K562 (cell line): ENCODE measurements around the gene VPS13C. TPM values are rescaled to one million over a fixed set of nuclear protein-coding genes. Genes with fewer than 3 reads are reported as not detected.

Source experiments
- BRCA1 ChIP-seq, 2 experiments: fragments of 450-650 bp in 1 of 2; sonication (generic) in 1 of 2; formaldehyde crosslinking in 1 of 2; IDR thresholded peaks; 2 replicates each; pipeline versions ENCODE4 v1.5.0 to v1.6.1; 2017 to 2020; ENCODE audit warnings: mild to moderate bottlenecking in 1 of 2, missing genetic modification reagents in 1 of 2
- CXXC5 ChIP-seq: fragments of 250-450 bp; sonication (Bioruptor Pico); IDR thresholded peaks from 2 replicates; pipeline ENCODE4 v1.8.0; 2022; ENCODE audit warnings: inconsistent platforms, mild to moderate bottlenecking, moderate library complexity
- FIP1L1 ChIP-seq: fragments of 200-400 bp; formaldehyde crosslinking; IDR thresholded peaks from 2 replicates; pipeline ENCODE4 v1.6.1; 2018; ENCODE audit warnings: mild to moderate bottlenecking, low read depth, low read length; ENCODE audit not compliant: poor library complexity, severe bottlenecking
- HNRNPH1 ChIP-seq: fragments of 200-400 bp; formaldehyde crosslinking; optimal IDR thresholded peaks from 2 replicates; pipeline ENCODE3; 2017; ENCODE audit warnings: low read depth, mild to moderate bottlenecking, low read length, moderate library complexity
- HNRNPLL ChIP-seq: fragments of 200-400 bp; formaldehyde crosslinking; IDR thresholded peaks from 2 replicates; pipeline ENCODE4 v1.6.1; 2017; ENCODE audit warnings: low read length, low read depth, mild to moderate bottlenecking; ENCODE audit not compliant: poor library complexity, severe bottlenecking
- KDM1A ChIP-seq, 2 experiments: fragments of 450-650 bp; IDR thresholded peaks; 2 replicates each; pipeline ENCODE4 v1.6.1; 2016; ENCODE audit warnings: mild to moderate bottlenecking in 2 of 2
- NELFE ChIP-seq: IDR thresholded peaks from 2 replicates; pipeline ENCODE4 v1.6.1; 2011; ENCODE audit warnings: mild to moderate bottlenecking; ENCODE audit not compliant: insufficient read depth, insufficient read length
- POLR3A ChIP-seq: IDR thresholded peaks from 2 replicates; pipeline ENCODE4 v1.6.1; 2011; ENCODE audit warnings: borderline replicate concordance, mild to moderate bottlenecking, moderate library complexity; ENCODE audit not compliant: insufficient read length, insufficient read depth; ENCODE audit errors: extremely low read depth
- SOX6 ChIP-seq: fragments of 450-650 bp; IDR thresholded peaks from 2 replicates; pipeline ENCODE4 v1.6.1; 2014; ENCODE audit warnings: mild to moderate bottlenecking
- YY1 ChIP-seq, 3 experiments: IDR thresholded peaks; 2 replicates each; pipeline ENCODE4 v1.6.1; 2011; ENCODE audit warnings: low read length in 2 of 3, mild to moderate bottlenecking in 2 of 3, moderate library complexity in 2 of 3, borderline replicate concordance in 1 of 3, control low read depth in 1 of 3, low read depth in 1 of 3; ENCODE audit not compliant: insufficient read depth in 3 of 3, insufficient replicate concordance in 2 of 3, control insufficient read depth in 1 of 3, insufficient read length in 1 of 3; ENCODE audit errors: extremely low read depth in 1 of 3
- polyA plus RNA-seq, 8 experiments: library from polyadenylated mRNA; depleted of rRNA in 4 of 8; stranded (reverse) in 5 of 8; unstranded in 3 of 8; fragments of >200 nt; fragmentation: Nextera tagmentation in 2 of 8; fragmentation: Illumina TruSeq in 1 of 8; extraction: Ambion mirVana in 2 of 8; extraction: Trizol in 1 of 8; gene quantifications; 2 replicates each; pipeline versions ENCODE4 v1.2.1 to v1.2.3, GENCODE V29; 2011 to 2014; ENCODE audit warnings: inconsistent platforms in 1 of 8, missing spikeins in 1 of 8
- total RNA-seq, 7 experiments: library from RNA; depleted of rRNA in 6 of 7; stranded (reverse); fragments of >200 nt in 6 of 7; fragmentation: Illumina TruSeq in 2 of 7; extraction: Trizol in 2 of 7; gene quantifications; 2 replicates each; pipeline versions ENCODE4 v1.2.1 to v1.2.3, GENCODE V29; 2011 to 2021; ENCODE audit warnings: low replicate concordance in 1 of 7
- TF ChIP-seq, protein P1 (sequence below): sonication (generic); formaldehyde crosslinking; IDR thresholded peaks from 2 replicates; pipeline ENCODE4 v1.8.0; 2022; ENCODE audit warnings: mild to moderate bottlenecking, missing genetic modification reagents
- TF ChIP-seq, protein P2 (sequence below): fragments of 450-650 bp; IDR thresholded peaks from 2 replicates; pipeline ENCODE4 v1.6.1; 2016; ENCODE audit warnings: antibody characterized with exemption
- TF ChIP-seq, protein P3 (sequence below): fragments of 450-650 bp; IDR thresholded peaks from 2 replicates; pipeline ENCODE4 v1.7.1; 2018; ENCODE audit warnings: mild to moderate bottlenecking, low read depth; ENCODE audit not compliant: partially characterized antibody
- TF ChIP-seq, protein P4 (sequence below), 3 experiments: IDR thresholded peaks in 2 of 3; conservative IDR thresholded peaks in 1 of 3; 2 replicates each; pipeline ENCODE4 v1.5.1; 2011 to 2012; ENCODE audit warnings: low read length in 3 of 3, mild to moderate bottlenecking in 3 of 3, control low read depth in 2 of 3, improper control_type of control experiment in 1 of 3, inconsistent platforms in 1 of 3, low read depth in 1 of 3, mixed read lengths in 1 of 3, moderate library complexity in 1 of 3; ENCODE audit not compliant: insufficient read depth in 2 of 3

VPS13C gene
- total and polyA plus RNA-seq, 9 of the 15 experiments (the other 6 are each of a cell fraction or from before 2014, with no cell fraction given), result 5.2 to 32.3 (median 15.7) TPM

DNA sequence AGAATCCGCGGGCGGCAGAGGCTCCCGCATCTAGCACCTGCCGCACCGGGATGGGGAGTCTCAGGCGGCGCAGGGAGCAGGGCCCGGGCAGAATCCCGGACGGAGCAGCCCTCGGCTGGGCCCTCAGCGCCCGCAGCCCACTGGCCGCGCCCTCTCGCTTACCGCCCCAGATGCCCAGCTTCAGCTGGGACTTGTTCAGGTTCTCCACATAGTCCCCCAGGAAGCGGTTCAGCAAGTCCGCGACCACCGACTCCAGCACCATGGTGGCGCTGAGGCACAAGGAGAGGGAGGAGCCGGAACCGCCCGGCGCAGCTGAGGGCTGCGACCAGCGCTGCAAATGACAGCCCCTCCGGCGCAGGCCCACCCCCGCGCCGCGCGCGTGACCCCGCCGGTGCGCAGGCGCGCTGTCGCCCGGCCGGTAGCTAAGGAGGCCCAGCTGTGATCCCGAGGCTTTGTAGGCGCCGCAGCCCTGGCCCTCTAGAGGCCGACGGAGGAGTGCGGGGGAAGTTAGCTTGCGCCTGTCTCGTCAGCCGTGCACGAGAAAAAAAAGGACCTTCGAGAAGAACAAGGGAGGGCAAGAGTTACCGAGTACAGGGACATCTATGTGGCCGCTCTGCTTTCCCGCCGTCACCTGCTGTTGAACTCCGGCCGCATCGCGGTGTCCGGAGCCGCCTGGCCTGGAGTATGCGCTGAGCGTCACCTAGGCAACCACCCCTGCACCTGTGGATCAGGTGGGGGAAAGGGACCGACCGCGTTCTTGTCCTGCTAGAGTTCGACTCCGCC, at the start of gene VPS13C (continued):
- TF ChIP-seq, protein P1, sequence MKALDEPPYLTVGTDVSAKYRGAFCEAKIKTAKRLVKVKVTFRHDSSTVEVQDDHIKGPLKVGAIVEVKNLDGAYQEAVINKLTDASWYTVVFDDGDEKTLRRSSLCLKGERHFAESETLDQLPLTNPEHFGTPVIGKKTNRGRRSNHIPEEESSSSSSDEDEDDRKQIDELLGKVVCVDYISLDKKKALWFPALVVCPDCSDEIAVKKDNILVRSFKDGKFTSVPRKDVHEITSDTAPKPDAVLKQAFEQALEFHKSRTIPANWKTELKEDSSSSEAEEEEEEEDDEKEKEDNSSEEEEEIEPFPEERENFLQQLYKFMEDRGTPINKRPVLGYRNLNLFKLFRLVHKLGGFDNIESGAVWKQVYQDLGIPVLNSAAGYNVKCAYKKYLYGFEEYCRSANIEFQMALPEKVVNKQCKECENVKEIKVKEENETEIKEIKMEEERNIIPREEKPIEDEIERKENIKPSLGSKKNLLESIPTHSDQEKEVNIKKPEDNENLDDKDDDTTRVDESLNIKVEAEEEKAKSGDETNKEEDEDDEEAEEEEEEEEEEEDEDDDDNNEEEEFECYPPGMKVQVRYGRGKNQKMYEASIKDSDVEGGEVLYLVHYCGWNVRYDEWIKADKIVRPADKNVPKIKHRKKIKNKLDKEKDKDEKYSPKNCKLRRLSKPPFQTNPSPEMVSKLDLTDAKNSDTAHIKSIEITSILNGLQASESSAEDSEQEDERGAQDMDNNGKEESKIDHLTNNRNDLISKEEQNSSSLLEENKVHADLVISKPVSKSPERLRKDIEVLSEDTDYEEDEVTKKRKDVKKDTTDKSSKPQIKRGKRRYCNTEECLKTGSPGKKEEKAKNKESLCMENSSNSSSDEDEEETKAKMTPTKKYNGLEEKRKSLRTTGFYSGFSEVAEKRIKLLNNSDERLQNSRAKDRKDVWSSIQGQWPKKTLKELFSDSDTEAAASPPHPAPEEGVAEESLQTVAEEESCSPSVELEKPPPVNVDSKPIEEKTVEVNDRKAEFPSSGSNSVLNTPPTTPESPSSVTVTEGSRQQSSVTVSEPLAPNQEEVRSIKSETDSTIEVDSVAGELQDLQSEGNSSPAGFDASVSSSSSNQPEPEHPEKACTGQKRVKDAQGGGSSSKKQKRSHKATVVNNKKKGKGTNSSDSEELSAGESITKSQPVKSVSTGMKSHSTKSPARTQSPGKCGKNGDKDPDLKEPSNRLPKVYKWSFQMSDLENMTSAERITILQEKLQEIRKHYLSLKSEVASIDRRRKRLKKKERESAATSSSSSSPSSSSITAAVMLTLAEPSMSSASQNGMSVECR, result peak; percentile 58
- TF ChIP-seq, protein P2, sequence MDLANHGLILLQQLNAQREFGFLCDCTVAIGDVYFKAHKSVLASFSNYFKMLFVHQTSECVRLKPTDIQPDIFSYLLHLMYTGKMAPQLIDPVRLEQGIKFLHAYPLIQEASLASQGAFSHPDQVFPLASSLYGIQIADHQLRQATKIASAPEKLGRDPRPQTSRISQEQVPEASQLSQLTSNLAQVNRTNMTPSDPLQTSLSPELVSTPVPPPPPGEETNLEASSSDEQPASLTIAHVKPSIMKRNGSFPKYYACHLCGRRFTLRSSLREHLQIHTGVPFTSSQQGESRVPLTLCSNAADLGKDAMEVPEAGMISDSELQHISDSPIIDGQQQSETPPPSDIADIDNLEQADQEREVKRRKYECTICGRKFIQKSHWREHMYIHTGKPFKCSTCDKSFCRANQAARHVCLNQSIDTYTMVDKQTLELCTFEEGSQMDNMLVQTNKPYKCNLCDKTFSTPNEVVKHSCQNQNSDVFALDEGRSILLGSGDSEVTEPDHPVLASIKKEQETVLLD, result 0 out of 2 replicates have a peak, but pooled peaks have one; percentile 48
- TF ChIP-seq FIP1L1 (peak; percentile 88), SOX6 (peak; percentile 71), NELFE (no peak), CXXC5 (CRISPR knock-in tag) (peak; percentile 92), YY1 (IDR thresholded peaks at IDR 0.05; ENCODE audit: borderline replicate concordance in 1 of 3, control insufficient read depth in 1 of 3, extremely low read depth in 1 of 3, insufficient read depth in 3 of 3, insufficient read length in 1 of 3, insufficient replicate concordance in 2 of 3, low read depth in 1 of 3, low read length in 2 of 3) (peak in 1 of 3 experiments; percentile 32), POLR3A (no peak), HNRNPLL (peak; percentile 40), BRCA1 (IDR thresholded peaks at IDR 0.05) (no peak), BRCA1 (CRISPR knock-in tag; IDR thresholded peaks at IDR 0.05) (no peak), HNRNPH1 (no peak), KDM1A (IDR thresholded peaks at IDR 0.05) (0 out of 4 replicates have a peak, but pooled peaks of 1 of the 2 experiments have one; percentile 6)
- TF ChIP-seq, protein P3, sequence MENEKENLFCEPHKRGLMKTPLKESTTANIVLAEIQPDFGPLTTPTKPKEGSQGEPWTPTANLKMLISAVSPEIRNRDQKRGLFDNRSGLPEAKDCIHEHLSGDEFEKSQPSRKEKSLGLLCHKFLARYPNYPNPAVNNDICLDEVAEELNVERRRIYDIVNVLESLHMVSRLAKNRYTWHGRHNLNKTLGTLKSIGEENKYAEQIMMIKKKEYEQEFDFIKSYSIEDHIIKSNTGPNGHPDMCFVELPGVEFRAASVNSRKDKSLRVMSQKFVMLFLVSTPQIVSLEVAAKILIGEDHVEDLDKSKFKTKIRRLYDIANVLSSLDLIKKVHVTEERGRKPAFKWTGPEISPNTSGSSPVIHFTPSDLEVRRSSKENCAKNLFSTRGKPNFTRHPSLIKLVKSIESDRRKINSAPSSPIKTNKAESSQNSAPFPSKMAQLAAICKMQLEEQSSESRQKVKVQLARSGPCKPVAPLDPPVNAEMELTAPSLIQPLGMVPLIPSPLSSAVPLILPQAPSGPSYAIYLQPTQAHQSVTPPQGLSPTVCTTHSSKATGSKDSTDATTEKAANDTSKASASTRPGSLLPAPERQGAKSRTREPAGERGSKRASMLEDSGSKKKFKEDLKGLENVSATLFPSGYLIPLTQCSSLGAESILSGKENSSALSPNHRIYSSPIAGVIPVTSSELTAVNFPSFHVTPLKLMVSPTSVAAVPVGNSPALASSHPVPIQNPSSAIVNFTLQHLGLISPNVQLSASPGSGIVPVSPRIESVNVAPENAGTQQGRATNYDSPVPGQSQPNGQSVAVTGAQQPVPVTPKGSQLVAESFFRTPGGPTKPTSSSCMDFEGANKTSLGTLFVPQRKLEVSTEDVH, result peak; percentile 24
- TF ChIP-seq, protein P4, sequence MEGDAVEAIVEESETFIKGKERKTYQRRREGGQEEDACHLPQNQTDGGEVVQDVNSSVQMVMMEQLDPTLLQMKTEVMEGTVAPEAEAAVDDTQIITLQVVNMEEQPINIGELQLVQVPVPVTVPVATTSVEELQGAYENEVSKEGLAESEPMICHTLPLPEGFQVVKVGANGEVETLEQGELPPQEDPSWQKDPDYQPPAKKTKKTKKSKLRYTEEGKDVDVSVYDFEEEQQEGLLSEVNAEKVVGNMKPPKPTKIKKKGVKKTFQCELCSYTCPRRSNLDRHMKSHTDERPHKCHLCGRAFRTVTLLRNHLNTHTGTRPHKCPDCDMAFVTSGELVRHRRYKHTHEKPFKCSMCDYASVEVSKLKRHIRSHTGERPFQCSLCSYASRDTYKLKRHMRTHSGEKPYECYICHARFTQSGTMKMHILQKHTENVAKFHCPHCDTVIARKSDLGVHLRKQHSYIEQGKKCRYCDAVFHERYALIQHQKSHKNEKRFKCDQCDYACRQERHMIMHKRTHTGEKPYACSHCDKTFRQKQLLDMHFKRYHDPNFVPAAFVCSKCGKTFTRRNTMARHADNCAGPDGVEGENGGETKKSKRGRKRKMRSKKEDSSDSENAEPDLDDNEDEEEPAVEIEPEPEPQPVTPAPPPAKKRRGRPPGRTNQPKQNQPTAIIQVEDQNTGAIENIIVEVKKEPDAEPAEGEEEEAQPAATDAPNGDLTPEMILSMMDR (IDR thresholded peaks at IDR 0.05 in 2 of 3, conservative IDR thresholded peaks at IDR 0.05 in 1 of 3; ENCODE audit: insufficient read depth in 2 of 3, low read depth in 1 of 3, low read length in 3 of 3), result peak; percentile 78 to 87 (median 79)
